Motor neuron (in vitro differentiated cells): ENCODE data around the gene WNT9A. TPM values are rescaled to one million over a fixed set of nuclear protein-coding genes. Genes with fewer than 3 reads are reported as not detected.
A peak's percentile ranks its signal among the peaks of the same experiment; 100 is the strongest.

Experiments
- ATAC-seq, 8 experiments: fragments of 200-7000 bp; cut with Tn5 transposase; replicated peaks in 6 of 8; 2 replicates each; pipeline ENCODE4 v1.8.0; 2021; ENCODE audit warnings: mild to moderate bottlenecking in 8 of 8, moderate library complexity in 8 of 8
- H3K27ac ChIP-seq, 2 donors: fragments of 250-450 bp; sonication (Bioruptor Pico); 2 replicates each; pipeline ENCODE4 v1.9.0; 2021; ENCODE audit warnings: antibody characterized with exemption in 2 of 2, mild to moderate bottlenecking in 2 of 2, moderate library complexity in 1 of 2
- H3K4me1 ChIP-seq, 2 donors: fragments of 250-450 bp; sonication (Bioruptor Pico); replicated peaks in 1 of 2; 2 replicates each; pipeline ENCODE4 v1.6.1; 2021; ENCODE audit warnings: antibody characterized with exemption in 2 of 2, mild to moderate bottlenecking in 2 of 2, moderate library complexity in 1 of 2
- H3K4me3 ChIP-seq, 5 donors: fragments of 250-450 bp; sonication (Bioruptor Pico); 2 replicates each; pipeline ENCODE4 v1.9.0; 2021; ENCODE audit warnings: antibody characterized with exemption in 5 of 5, mild to moderate bottlenecking in 5 of 5, moderate library complexity in 4 of 5
- WGBS, 10 experiments: fragments of 450-650 bp; shearing (Covaris generic); methylation state at CpG; one replicate each; pipeline ENCODE4 v1.0.0; 2022; 5-methylcytosine and 5-hydroxymethylcytosine counted together
- in situ Hi-C, 9 experiments: fragments of 400-800 bp; cut with MboI; loops; one replicate each; pipeline ENCODE4 v1.15.0; 2021; ENCODE audit warnings: low sequenced_read_pairs in 9 of 9, low pct_unique_long_range_greater_than_20kb in 2 of 9; ENCODE audit not compliant: unreplicated experiment in 9 of 9
- total RNA-seq, 8 experiments: library from RNA; unstranded; fragments of 300-600 nt; gene quantifications; 2 replicates each; pipeline versions ENCODE4 v1.2.3 to v1.2.4, GENCODE V29; 2022

WNT9A gene
- total RNA-seq, 8 experiments from 2014 or later: 0.28 to 4.9 (median 0.98) TPM

DNA sequence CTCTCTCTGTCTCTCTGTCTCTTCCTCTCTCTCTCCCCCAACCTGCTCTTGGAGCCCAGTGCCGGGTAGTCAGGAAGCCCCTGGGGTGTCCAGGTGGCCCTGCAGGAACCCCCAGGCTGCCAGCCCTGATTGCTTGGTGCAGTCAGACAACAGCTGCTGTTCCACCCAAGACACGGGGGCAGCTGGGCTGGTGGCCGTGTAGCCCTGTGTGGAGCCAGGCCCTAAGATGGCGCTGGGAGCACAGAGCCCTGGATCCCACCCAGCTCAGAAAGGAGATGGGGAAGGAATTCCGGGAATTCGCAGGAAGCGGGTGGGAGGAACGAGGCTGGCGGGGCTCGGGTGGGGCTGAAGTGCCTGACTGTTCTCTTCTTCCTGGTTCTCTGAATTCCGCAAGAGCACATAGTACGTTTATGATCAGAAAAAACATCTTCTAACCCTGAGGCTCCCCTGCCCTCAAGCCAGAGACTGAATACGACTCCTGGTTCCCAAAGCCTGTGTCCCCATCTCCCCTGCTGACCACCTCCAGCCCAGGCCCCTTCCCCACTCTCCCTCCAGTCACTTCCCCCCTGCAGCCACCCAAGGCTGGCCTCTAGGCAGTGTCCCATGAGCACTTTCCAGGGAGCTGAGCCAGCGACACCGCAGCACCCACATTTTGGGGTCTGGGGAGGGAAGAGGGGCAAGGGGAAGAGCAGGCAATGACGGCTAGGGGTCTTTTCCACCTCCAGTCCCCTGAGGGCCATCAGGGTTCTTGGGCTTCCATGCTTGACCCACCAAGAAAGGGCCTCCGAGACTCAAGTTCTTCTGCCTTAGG, 55.0 kb downstream of the WNT9A start:
- no peak overlapping the region for H3K4me3 ChIP-seq
- WGBS, 10 experiments: 0 to 96% (median 87%) methylated on average over 1 to 6 of the region's 17 CpGs; no CpG with 5 or more reads in 5 of the 10 experiments
- ATAC-seq: peak in 3 of 8 experiments; percentile 42 to 77 (median 49)
- in situ Hi-C loops: no loop called here
- no peak overlapping the region for H3K27ac ChIP-seq
- H3K4me1 ChIP-seq: peaks cover 22 to 23% of the 10 kb centered on the region in 2 donors

- H3K4me1 ChIP-seq: peaks cover 29% of the 10 kb centered on the region in 2 donors
- H3K27ac ChIP-seq: no peak overlapping the region
- H3K4me3 ChIP-seq: no peak overlapping the region
- in situ Hi-C loops: no loop called here
- 83 to 95% (median 93%) methylated on average over 1 to 5 of the region's 6 CpGs; no CpG with 5 or more reads in 5 of the 10 experiments for WGBS, 10 experiments
- ATAC-seq: no peak
Measured at GRCh38 chr1:227891955-227892488, 55.7 kb downstream of the WNT9A start.

DNA sequence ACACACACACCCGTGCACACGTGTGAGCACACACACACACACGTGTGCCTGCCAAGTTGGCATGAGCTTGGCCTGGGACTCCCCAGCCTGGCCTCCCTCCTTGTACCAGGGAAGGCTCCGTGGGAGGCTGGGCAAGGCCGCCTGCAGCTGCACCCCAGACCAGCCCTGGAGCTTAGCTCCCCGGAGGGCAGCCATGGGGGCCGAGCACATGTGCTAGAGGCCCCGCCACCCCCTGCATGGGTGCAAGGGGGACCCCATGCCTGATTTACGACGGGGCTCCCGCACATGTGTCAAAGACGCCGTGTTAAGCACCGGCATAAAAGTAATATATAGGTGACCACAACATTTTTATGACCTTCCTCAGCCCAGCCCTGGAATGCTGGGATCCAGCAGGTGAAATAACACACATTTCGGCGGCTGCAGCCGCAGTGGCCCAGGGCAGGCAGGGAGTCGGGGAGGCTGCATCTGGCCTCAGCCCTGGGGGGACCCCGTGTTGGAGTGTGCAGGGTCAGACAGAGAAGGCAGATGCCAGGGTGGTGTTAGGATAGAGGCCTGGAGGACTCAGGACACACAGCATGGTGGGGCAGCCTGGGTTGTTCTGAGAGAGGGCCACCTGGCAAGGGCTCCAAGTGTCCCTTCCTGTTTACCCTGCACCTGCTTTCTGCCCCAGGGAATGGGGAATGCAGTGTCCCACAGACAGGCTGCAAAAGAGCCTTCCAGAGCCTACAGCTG, 56.3 kb downstream of the WNT9A start:
- ATAC-seq: peak in 1 of 8 experiments; percentile 41
- H3K27ac ChIP-seq: no peak overlapping the region
- H3K4me3 ChIP-seq: no peak overlapping the region
- peaks cover 33 to 36% of the 10 kb centered on the region in 2 donors for H3K4me1 ChIP-seq
- in situ Hi-C loops: no loop called here
- WGBS, 10 experiments: 20 to 100% (median 64%) methylated on average over 1 to 9 of the region's 19 CpGs; no CpG with 5 or more reads in 5 of the 10 experiments

GRCh38 chr1:227890451-227891222, 57.1 kb downstream of the WNT9A start:
- 90 to 100% (median 93%) methylated on average over 1 to 9 of the region's 13 CpGs; no CpG with 5 or more reads in 6 of the 10 experiments for whole genome bisulfite sequencing, 10 experiments
- ATAC-seq: no peak
- Histone ChIP-seq H3K27ac (no peak overlapping the region), H3K4me3 (no peak overlapping the region), H3K4me1 (peaks cover 33 to 38% of the 10 kb centered on the region in 2 donors)
- in situ Hi-C loops: no loop called here

DNA sequence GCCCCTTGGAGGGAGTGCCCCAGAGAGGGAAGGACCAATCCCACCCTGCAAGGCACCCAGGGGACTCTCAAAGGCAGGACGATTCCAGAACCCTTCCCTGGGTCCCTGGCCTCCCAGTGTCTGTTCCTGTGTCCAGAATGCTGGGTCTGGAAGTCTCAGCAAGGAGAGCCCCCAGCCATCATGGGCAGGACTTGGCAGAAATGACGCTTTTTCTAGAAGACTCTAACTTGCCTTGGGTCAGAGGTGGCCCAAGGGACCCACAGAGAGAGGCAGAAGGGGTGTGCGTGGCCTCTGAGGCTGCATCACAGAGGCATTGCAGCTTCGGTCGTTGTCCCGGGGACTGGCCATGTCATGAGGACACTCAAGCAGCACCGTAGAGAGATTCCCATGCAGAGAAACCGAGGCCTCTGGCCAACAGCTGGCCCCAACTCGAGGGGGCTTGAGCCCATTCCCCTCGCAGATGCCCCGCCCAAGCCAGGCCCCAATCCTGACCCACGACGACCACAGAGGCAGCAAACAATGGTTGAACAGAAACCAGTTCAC, 57.8 kb downstream of the WNT9A start:
- no peak for ATAC-seq
- WGBS, 10 experiments: 0 to 89% (median 84%) methylated on average over 1 to 8 of the region's 13 CpGs; no CpG with 5 or more reads in 5 of the 10 experiments
- in situ Hi-C loops: no loop called here

GRCh38 chr1:227889047-227889862, 58.5 kb downstream of the WNT9A start:
- WGBS, 10 experiments: 0 to 100% (median 67%) methylated on average over 1 to 6 of the region's 14 CpGs; no CpG with 5 or more reads in 4 of the 10 experiments
- ATAC-seq: no peak
- in situ Hi-C loops: no loop called here
- Histone ChIP-seq H3K27ac (no peak overlapping the region), H3K4me1 (peaks cover 40 to 44% of the 10 kb centered on the region in 2 donors), H3K4me3 (no peak overlapping the region)

More for the DNA sequence above, 57.8 kb downstream of the WNT9A start:
- Histone ChIP-seq H3K27ac (no peak overlapping the region), H3K4me1 (peaks cover 40 to 44% of the 10 kb centered on the region in 2 donors), H3K4me3 (no peak overlapping the region)

GRCh38 chr1:227888404-227889046, 59.2 kb downstream of the WNT9A start:
- Histone ChIP-seq H3K27ac (peak overlapping the region; percentile 76 to 84), H3K4me3 (no peak overlapping the region), H3K4me1 (peaks cover 40 to 44% of the 10 kb centered on the region in 2 donors)
- in situ Hi-C loops: no loop called here
- no peak for ATAC-seq
- 75 to 100% (median 93%) methylated on average over 1 to 3 of the region's 8 CpGs; no CpG with 5 or more reads in 7 of the 10 experiments for WGBS, 10 experiments

DNA sequence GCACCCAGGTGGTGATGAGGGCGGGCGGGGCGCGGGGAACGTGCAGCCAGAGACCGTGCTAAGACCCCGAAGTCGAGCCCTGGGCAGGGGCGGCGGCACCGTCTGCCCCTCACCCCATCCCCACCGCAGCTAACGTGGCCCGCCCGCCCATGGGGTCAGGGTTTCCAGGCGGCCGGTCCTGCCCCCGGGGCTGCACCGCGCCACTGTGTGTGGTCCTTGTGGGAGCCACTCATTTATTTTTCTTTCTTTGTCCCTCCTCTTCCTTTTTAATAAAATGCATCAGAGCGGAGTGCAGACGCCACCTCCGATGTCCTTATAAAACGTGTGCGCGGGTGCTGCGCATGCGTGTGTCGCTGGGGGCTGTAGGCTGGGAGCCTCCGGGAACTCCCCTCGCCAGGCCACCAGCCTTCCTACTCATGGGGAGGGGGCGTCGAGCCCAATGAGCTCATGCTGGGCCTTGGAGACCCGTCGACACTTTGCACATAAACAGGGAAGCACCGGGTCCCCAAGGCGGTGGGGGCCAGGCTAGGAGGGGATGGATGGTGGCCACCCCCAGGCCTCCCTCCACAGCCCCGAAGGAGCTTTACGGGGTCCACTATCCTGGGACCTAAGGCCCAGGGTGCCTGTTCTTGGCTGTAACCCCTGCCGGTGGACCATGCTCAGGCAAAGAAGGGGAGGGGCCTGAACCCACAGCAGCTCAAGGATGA, 59.9 kb downstream of the WNT9A start:
- peak in 6 of 8 experiments; percentile 5 to 71 (median 50) for ATAC-seq
- Histone ChIP-seq H3K4me3 (peak overlapping the region in 3 of 5 donors; percentile 4 to 25 (median 19)), H3K27ac (peak overlapping the region; percentile 76 to 84), H3K4me1 (peaks cover 40 to 44% of the 10 kb centered on the region in 2 donors)
- in situ Hi-C loops: no loop called here
- 20 to 100% (median 40%) methylated on average over 1 to 7 of the region's 40 CpGs; no CpG with 5 or more reads in 4 of the 10 experiments for WGBS, 10 experiments

- WGBS, 10 experiments: 0% methylated on average over 1 of the region's 30 CpGs; no CpG with 5 or more reads in 9 of the 10 experiments
- H3K27ac ChIP-seq: peak overlapping the region; percentile 76 to 84
- in situ Hi-C loops: no loop called here
- H3K4me1 ChIP-seq: peaks cover 40 to 44% of the 10 kb centered on the region in 2 donors
- ATAC-seq: peak; percentile 58 to 87 (median 64)
- peak overlapping the region in 3 of 5 donors; percentile 4 to 25 (median 19) for H3K4me3 ChIP-seq
Measured at GRCh38 chr1:227886993-227887696, 60.6 kb downstream of the WNT9A start.

DNA sequence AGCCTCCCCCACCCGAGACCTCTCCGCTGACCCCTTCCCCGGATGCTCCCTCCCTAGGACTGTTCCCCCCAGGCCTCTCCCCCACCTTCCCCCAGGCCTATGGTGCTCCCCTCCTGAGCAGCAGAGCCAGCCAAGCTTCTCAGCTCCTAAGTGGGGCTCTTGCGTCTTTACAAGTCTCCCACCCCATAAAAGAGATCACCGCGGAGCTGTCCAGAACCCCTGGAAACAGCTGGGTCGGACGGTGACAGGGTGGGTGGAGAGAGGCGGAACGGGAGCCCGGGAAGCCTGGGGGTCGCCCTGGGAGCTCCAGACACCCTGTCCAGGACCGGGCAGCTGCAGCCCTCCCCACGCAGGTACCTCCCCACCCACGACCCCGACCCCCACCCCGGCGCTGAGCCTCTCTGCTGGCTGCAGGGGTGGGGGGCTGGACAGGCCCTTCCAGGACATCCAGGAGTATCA, 61.2 kb downstream of the WNT9A start:
- in situ Hi-C loops: no loop called here
- 60% methylated on average over 1 of the region's 18 CpGs; no CpG with 5 or more reads in 9 of the 10 experiments for WGBS, 10 experiments
- Histone ChIP-seq H3K27ac (peak overlapping the region; percentile 76 to 84), H3K4me3 (peak overlapping the region in 3 of 5 donors; percentile 4 to 25 (median 19)), H3K4me1 (peaks cover 39 to 40% of the 10 kb centered on the region in 2 donors)
- ATAC-seq: peak in 6 of 8 experiments; percentile 6 to 50 (median 43)
